GM18951 (cell line): Measurements from ENCODE around the gene GFM2.
"Not testable (repeated sequence)": the region's sequence is repeated elsewhere in the genome, so short reads cannot be mapped to it uniquely, and the experiment has no call there.

Experiments used
- POLR2A ChIP-seq: IDR thresholded peaks from 4 replicates; pipeline ENCODE4 v1.6.1; 2011; ENCODE audit warnings: mild to moderate bottlenecking; ENCODE audit not compliant: insufficient read length, insufficient read depth; ENCODE audit errors: extremely low read depth
- in situ Hi-C: fragments of 300-500 bp; cut with MboI; formaldehyde crosslinking; loops from one replicate; pipeline ENCODE4 v1.12.0; 2022; ENCODE audit warnings: low sequenced_read_pairs, mixed read lengths, inconsistent platforms; ENCODE audit not compliant: unreplicated experiment

GFM2 gene, protein sequence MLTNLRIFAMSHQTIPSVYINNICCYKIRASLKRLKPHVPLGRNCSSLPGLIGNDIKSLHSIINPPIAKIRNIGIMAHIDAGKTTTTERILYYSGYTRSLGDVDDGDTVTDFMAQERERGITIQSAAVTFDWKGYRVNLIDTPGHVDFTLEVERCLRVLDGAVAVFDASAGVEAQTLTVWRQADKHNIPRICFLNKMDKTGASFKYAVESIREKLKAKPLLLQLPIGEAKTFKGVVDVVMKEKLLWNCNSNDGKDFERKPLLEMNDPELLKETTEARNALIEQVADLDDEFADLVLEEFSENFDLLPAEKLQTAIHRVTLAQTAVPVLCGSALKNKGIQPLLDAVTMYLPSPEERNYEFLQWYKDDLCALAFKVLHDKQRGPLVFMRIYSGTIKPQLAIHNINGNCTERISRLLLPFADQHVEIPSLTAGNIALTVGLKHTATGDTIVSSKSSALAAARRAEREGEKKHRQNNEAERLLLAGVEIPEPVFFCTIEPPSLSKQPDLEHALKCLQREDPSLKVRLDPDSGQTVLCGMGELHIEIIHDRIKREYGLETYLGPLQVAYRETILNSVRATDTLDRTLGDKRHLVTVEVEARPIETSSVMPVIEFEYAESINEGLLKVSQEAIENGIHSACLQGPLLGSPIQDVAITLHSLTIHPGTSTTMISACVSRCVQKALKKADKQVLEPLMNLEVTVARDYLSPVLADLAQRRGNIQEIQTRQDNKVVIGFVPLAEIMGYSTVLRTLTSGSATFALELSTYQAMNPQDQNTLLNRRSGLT

DNA sequence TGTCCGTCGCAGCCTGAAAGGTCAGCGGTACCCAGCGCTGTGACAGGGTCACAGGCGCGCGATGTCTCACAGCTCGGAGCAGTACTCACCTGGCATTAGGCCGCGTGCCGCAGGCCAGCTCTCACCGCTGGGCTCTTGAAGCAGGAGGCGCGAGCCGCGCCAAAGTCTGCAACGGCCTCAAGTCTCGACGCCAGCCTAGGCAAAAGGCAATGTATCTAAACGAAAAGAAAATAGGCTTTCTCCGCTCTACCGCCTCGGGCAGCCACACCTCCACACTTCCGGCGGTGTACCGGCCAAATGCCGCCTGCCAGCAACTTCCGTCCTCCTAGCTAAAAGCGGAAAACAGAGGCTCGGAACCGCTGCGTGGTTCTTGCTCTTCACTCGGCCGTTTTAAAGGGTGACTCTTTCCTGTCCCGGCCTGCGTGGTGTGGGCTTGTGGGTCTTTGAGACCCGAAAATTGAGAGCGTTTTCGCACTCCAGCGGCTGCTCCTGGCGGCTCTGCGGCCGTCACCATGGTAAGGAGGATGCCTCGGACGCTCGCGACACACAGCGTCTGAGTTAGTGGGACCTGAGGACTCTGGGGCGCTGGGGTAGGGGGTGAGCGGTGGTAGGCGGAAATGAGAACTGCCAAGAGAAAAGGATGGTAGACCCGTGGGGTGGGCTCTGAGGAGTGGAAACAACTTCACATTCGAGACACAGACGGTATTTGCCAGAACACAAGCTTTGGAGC is at the start of gene GFM2, which contains the start of gene NSA2:
GFM2 (minus strand) TSS at position 269 of the 730 bp plus-strand sequence. CDS start 3,375 bp downstream, outside the sequence.
NSA2 (plus strand) TSS at position 401 of the 730 bp plus-strand sequence; CDS start at position 513, 112 bp downstream.
- in situ Hi-C loops, result no loop called here
- TF ChIP-seq POLR2A, result peak; percentile 77

DNA sequence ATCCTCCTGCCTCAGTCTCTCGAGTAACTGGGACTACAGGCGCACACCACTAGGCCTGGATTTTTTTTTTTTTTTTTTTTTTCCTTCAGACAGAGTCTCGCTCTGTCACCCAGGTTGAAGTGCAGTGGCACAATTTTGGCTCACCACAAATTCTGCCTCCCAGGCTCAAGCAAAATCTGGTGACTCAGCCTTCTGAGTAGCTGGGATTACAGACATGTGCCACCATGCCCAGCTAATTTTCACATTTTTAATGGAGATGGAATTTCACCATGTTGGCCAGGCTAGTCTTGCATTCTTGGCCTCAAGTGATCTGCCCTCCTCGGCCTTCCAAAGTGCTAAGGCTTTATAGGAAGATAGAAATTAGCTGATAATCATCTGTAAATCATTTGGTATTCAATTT is 44.0 kb upstream of the GFM2 start:
- TF ChIP-seq POLR2A, result no peak

DNA sequence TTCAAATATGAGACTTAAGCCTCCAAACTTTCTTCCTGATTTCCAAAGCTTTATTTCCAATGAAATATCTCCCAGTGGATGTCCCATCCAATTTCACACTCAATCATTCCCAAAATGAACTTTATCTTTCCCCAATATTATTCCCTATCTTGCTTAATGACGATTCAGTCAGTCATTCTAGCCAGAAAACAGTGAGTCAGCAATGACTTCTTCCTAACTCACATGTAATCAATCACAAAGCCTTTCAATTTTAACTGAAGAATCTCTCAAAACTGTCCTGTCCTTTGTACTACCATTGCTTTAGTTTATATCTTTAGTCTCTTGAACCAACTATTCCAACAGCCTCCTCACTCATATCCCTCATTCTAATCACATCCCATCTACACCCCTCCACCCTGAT is 35.0 kb upstream of the GFM2 start:
- in situ Hi-C loops, result no loop called here
- TF ChIP-seq POLR2A, result no peak

More for the DNA sequence above, 44.0 kb upstream of the GFM2 start:
- in situ Hi-C loops, result no loop called here

DNA sequence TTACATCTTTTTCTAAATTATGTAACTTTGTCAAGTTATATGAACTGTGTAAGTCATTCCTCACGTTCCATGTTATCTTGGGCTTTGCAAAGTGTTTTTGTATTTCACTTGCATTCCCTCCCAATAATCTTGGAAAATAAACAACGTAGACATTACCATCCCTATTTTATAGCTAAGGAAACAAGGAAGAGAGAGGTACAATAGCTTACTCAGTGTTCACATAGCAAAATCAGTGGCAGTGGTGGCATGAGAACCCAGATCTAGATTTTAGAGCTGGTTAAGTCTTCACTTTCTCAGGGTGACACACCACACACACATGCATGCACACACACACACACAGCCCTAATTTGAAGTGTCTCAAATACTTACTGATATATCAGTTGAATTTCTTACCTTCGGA is 34.3 kb upstream of the GFM2 start:
- no peak for TF ChIP-seq POLR2A
- in situ Hi-C loops, result no loop called here

DNA sequence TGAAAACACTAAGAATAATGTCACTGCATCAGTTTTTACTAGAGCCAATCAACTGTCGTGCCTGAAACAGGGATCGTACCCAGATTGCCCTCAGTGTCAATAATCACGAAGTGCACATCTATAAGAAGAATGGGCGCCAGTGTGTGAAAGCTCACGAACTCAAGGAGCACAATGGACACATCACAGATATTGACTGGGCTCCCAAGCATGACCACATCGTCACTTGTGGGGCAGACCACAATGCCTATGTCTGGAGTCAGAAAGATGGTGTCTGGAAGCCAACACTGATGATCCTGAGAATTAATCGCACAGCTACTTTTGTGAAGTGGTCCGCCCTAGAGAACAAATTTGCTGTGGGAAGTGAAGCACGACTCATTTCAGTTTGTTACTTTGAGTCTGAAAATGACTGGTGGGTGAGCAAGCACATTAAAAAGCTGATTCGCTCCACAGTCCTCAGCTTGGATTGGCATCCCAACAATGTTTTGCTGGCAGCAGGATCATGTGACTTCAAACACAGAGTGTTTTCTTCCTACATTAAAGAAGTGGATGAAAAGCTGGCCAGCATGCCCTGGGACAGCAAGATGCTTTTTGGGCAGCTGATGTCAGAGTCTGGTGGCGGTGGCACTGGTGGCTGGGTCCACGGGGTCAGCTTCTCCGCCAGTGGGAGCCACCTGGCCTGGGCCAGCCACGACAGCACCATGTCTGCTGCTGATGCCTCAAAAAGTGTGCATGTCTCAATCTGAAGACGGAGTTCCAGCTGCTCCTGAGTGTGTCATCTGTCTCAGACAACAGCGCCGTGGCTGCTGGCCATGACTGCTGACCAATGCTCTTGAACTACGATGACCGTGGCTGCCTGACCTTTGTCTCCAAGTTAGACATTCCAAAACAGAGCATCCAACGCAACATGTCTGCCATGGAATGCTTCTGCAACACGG is 32.3 kb upstream of the GFM2 start:
- in situ Hi-C loops, result no loop called here
- no peak for TF ChIP-seq POLR2A

DNA sequence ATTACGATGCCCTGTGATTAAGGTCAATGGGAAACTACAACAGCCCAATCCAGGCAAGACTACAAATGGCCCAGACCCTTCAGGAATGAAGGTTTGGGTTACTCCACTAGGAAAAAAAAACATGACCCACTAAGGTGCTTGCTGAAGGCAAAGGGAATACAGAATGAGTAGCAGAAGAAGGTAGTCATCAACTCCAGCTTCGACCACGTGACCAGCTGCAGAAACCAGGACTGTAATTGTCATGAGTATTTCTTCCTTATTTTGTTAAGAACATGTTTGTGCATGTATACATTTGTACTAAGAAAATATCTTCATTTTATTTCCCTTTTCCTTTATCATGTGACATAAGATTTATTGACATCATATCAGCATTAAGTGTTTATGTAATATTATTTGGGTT is 24.8 kb upstream of the GFM2 start:
- in situ Hi-C loops, result not testable (repeated sequence)

DNA sequence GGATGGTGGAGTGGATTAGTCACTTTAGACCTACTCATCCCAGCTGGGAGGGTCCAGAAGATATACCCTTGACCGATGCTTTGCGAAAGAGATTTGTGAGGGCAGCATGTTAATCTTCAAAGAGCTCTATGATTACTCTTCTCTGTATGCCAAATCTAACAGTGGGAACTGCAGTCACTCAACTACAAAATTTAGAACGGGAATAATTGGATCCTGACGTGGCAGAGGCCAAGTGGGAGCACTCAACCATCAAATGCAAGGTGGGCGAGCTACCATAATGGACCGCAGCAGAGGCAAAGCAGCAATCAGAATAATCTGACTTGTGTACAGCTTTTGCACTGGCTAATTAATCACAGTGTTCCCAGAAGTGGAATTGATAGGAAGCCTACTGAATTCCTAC is 20.5 kb upstream of the GFM2 start:
- in situ Hi-C loops, result no loop called here

DNA sequence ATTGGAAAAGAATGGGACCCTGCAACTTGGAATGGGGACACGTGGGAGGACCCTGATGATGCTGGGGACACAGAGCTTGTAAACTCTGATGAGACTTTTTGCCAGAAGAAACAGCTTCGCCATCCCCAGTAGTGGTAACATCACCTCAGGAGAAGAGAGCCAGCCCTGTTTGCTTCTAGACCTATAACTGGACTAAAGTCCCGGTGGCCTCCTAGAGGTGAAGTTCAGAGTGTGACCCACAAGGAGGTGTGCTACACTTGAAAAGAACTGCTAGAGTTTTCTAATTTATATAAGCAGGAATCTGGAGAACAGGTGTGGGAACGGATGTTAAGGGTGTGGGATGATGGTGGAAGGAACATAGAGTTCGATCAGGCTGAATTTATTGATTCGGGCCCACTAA is 19.9 kb upstream of the GFM2 start:
- in situ Hi-C loops, result no loop called here
- no peak for TF ChIP-seq POLR2A

More for the DNA sequence above, 20.5 kb upstream of the GFM2 start:
- TF ChIP-seq POLR2A, result no peak

DNA sequence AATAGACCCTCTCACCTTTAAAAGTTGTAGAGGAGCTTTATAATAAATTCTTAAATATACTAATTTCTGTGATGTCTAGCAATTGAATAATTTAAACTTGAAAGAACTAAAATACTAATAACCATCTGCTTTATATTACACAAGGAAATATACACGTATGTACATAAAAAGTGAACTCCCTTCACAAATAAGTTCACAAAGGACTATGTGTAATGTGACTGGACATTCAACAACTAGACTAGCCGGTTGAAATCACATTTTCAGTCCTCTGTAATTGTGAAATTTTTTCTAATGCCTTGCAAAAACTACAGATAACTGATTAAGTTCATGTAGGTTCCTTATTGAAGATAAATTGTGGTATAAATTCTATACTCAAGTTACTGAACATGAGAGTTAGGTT is 11.7 kb upstream of the GFM2 start:
- in situ Hi-C loops, result no loop called here
- no peak for TF ChIP-seq POLR2A

DNA sequence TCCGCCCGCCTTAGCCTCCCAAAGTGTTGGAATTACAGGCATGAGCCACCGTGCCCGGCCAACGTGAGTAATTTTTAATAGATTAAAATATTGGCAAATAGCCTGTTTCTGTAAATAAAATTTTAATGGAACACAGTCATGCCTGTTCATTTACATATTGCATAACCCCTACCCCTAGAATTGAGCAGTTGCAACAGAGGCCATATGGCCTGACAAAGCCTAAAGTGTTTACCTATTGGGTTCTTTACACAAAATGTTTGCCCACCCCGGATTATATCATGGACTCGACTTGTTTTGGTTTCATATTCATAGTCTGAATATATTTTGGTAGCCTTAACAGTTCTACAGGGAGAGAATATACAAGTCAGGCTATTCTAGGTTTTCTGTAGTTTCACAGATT is 5.4 kb upstream of the GFM2 start:
- in situ Hi-C loops, result no loop called here
- TF ChIP-seq POLR2A, result no peak

DNA sequence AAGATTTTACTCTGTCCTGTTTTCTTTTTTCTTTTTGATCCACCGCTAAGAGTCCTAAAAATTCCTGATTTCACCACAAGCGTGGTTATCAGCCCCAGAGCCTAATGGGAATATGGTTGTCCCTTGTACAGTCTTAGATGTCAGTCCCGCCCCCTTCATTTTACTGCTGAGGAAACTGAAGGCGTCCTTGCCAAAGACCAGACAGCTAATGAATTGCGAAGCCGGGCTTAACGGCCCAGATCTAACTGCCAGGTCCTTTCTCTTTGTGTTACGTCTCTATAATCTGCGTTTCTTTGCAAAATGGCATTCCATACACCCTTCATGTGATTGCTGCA is 629 bp upstream of the GFM2 start:
- no peak for TF ChIP-seq POLR2A
- in situ Hi-C loops, result no loop called here

DNA sequence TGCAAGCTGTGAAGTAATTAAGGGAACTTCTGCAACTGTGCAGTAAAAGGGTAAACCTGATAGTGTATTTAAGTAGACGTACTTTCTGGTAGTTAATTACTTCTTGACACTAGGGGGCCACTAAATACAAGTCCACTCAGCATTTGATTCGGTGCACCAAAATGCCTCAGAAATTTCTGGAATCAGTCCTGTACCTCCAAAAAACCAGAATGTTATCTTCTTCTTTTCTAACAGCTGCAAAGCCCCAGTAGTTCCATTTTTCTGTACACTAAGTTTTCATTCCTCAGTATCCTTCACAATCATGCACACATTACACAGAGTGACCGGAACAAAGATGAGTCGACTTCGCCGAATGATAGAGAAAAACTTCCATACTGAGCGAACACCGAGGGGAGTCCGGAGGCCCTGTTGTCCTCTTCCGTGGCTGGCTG is 484 bp downstream of the GFM2 start:
- TF ChIP-seq POLR2A, result no peak
- in situ Hi-C loops, result no loop called here

DNA sequence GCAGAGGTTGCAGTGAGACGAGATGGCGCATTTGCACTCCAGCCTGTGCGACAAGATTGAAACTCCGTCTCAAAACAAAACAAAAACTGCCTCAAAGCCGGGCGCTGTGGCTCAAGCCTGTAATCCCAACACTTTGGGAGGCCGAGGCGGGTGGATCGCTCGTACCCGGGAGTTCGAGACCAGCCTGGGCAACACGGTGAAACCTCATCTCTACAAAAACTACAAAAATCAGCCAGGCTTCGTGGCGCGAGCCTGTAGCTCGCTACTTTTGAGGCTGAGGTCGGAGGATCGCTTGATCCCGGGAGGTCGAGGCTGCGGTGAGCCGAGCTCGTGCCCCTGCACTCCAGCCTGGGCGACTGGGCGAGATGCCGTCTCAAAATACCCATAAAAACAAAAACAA is 988 bp downstream of the GFM2 start:
- no peak for TF ChIP-seq POLR2A
- in situ Hi-C loops, result no loop called here

DNA sequence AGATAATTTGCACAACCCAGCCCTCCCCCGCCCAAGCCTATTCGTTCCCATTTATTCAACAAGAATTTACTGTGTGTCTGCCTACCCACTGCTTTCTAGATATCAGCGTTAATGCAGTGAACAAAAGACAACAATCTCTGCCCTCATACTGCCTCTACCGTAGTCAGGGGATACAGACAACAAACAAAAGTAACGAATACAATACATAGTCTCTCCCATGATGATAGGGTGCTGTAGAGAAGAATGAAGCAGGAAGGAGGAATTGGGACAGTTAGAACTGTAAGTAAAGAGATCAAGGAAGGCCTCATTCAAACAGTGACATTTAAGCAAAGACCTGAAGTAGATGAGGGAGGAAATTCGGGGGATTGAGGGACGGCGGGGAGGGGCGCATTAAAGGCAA is 1.7 kb downstream of the GFM2 start:
- no peak for TF ChIP-seq POLR2A
- in situ Hi-C loops, result no loop called here
